AG04450 (cell line): ENCODE data around the gene FBXL7. TPM values are rescaled to one million over a fixed set of nuclear protein-coding genes. Genes with fewer than 3 reads are reported as not detected.

Experiments used
- CTCF ChIA-PET: fragments of 300-600, 350-600 bp; formaldehyde crosslinking; extraction: SDS; loops from one replicate; lab custom pipeline; 2022; ENCODE audit warnings: antibody characterized with exemption, inconsistent platforms; lab: Charles Lee
- POLR2A ChIA-PET: fragments of 350-600 bp; formaldehyde crosslinking; extraction: SDS; loops from one replicate; lab custom pipeline; 2021; ENCODE audit warnings: antibody characterized with exemption, inconsistent platforms; lab: Yijun Ruan, JAX
- DNase-seq: peaks from one replicate; pipeline ENCODE4 v3.0.0-alpha.2; 2011; ENCODE audit warnings: low read depth, low spot score
- H3K27ac ChIP-seq: one replicate; pipeline ENCODE4 v1.5.1; 2012; ENCODE audit warnings: low read depth, low read length, control low read depth
- H3K27me3 ChIP-seq: one replicate; pipeline ENCODE4 v1.6.0; 2012; ENCODE audit warnings: low read length; ENCODE audit not compliant: control insufficient read depth, insufficient read depth
- H3K4me3 ChIP-seq: 2 replicates; pipeline ENCODE4 v1.5.1; 2011; ENCODE audit warnings: mild to moderate bottlenecking, low read depth, low read length, control low read depth
- H3K9me3 ChIP-seq: 2 replicates; pipeline ENCODE4 v1.5.1; 2012; ENCODE audit warnings: low read length; ENCODE audit not compliant: control insufficient read depth, insufficient read depth
- CTCF ChIP-seq: IDR thresholded peaks from 2 replicates; pipeline ENCODE4 v1.5.1; 2011; ENCODE audit warnings: low read depth, low read length, control low read depth, inconsistent platforms
- polyA plus RNA-seq: library from polyadenylated mRNA; depleted of rRNA; stranded (reverse); fragments of >200 nt; gene quantifications from 2 replicates; pipeline ENCODE4 v1.2.3, GENCODE V29; 2011

The FBXL7 gene
- polyA plus RNA-seq, 1 experiment, result 10.4 TPM

- Histone ChIP-seq H3K4me3 (no peak overlapping the region), H3K9me3 (peaks cover 3% of the 10 kb centered on the region; the same call in 1 of the 2 replicates), H3K27ac (no peak overlapping the region), H3K27me3 (no peaks in the 10 kb centered on the region)
- CTCF ChIA-PET, result no interaction called here
- DNase-seq, result no peak
- POLR2A ChIA-PET, result no interaction called here
- no peak for TF ChIP-seq CTCF
Measured at GRCh38 chr5:15728811-15729210, 228.8 kb downstream of the FBXL7 start.

DNA sequence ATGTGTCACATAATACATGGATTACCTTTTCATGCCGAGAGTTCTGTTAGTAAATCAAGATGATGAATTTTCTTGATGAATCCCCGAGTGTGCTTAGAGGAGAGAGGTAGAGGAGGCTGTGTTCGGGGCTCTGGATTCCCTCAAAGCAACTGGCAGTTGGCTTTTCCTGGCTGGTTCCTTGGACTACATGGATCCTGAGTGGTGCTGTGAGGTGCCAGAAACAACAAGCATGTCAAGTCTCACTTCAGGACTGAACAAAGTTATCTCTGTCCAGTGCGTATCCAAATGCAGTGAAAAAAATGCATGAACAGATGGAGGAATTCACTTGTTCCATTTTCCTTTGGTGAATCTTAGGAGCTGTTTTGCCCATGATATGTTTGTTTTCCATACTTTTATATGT lies 231.7 kb downstream of the FBXL7 start:
- TF ChIP-seq CTCF, result no peak
- CTCF ChIA-PET, result interaction anchor here (1.2 kb wide), 1 partner anchor 19 kb away, joined by 3 read pairs; no protein-coding TSS in a partner anchor
- Histone ChIP-seq H3K27ac (no peak overlapping the region), H3K4me3 (no peak overlapping the region), H3K27me3 (no peaks in the 10 kb centered on the region), H3K9me3 (no peaks in the 10 kb centered on the region)
- POLR2A ChIA-PET, result no interaction called here
- no peak for DNase-seq

- ChIA-PET CTCF (no interaction called here), POLR2A (interaction anchor here (1.0 kb wide), 1 partner anchor 132 kb away, joined by 5 read pairs; no protein-coding TSS in a partner anchor)
- Histone ChIP-seq H3K9me3 (no peaks in the 10 kb centered on the region), H3K4me3 (no peak overlapping the region), H3K27ac (no peak overlapping the region), H3K27me3 (no peaks in the 10 kb centered on the region)
- no peak for DNase-seq
- no peak for TF ChIP-seq CTCF
Measured at GRCh38 chr5:15734058-15734457, 234.1 kb downstream of the FBXL7 start.

- no peak for DNase-seq
- CTCF ChIA-PET, result no interaction called here
- Histone ChIP-seq H3K27me3 (no peaks in the 10 kb centered on the region), H3K27ac (no peak overlapping the region), H3K9me3 (no peaks in the 10 kb centered on the region), H3K4me3 (no peak overlapping the region)
- POLR2A ChIA-PET, result no interaction called here
- TF ChIP-seq CTCF, result no peak
Measured at GRCh38 chr5:15737036-15737821, 237.2 kb downstream of the FBXL7 start.

DNA sequence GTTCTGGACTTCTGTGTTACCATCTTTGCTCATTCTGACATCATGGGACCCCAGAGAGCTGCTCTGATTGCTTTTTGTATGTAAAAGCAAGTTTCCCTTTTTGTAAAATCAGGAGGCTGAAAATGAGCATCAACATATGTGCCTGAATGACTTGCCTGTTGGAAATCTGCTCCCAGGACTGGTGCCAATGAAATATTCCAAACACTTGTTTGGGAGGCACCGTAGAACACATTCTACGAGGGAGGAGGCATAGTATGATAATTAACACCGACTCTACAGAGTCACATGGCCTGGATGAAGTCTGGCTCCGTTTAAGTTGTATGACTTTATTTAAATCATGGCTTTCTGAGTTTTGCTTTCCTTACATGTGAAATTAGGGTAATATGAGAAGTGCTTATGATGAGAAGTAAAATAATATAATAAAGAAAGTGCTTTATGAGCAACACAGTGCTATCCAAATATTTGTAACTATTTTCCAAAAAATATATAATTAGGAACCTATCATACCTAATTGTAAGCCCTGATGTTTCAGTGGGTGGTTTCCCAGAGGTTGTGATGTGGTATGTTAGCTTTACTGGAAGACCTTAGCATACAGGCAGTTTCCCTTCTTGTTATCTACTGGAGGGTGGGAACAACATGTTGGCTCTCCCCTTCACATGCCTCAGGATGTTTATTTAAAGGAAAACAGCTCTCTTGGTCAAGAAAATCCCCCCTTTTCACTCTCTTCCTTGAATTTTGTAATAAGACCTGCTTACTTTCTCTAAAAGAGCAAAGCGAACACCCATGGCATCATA lies 238.1 kb downstream of the FBXL7 start:
- ChIA-PET POLR2A (no interaction called here), CTCF (no interaction called here)
- no peaks in the 10 kb centered on the region for H3K9me3 ChIP-seq
- TF ChIP-seq CTCF, result no peak
- no peaks in the 10 kb centered on the region for H3K27me3 ChIP-seq
- H3K27ac ChIP-seq, result no peak overlapping the region
- no peak overlapping the region for H3K4me3 ChIP-seq
- DNase-seq, result no peak
